Liver (tissue), 9 donors: Measurements from ENCODE around the gene IRGC. TPM values are rescaled to one million over a fixed set of nuclear protein-coding genes. Genes with fewer than 3 reads are reported as not detected.
A peak's percentile ranks its signal among the peaks of the same experiment; 100 is the strongest.

ENCODE experiments used
- DNase-seq: peaks from one replicate; pipeline ENCODE4 v3.0.0-alpha.2; 2017; ENCODE audit warnings: low spot score
- H3K27ac ChIP-seq, 2 donors: one replicate each; pipeline ENCODE4 v1.7.0; 2013; ENCODE audit warnings: inconsistent platforms in 2 of 2, low read length in 2 of 2, control low read depth in 1 of 2, low read depth in 1 of 2, mild to moderate bottlenecking in 1 of 2
- H3K27me3 ChIP-seq, 4 donors: one replicate each; pipeline versions ENCODE4 v1.6.1 to v1.7.0; 2013; ENCODE audit warnings: low read length in 3 of 4, inconsistent platforms in 1 of 4, mild to moderate bottlenecking in 1 of 4, moderate library complexity in 1 of 4; ENCODE audit not compliant: control insufficient read depth in 4 of 4, insufficient read depth in 4 of 4
- H3K36me3 ChIP-seq, 4 donors: one replicate each; pipeline versions ENCODE4 v1.6.1 to v1.7.0; 2013; ENCODE audit warnings: low read length in 3 of 4, mild to moderate bottlenecking in 3 of 4, low read depth in 1 of 4, moderate library complexity in 1 of 4; ENCODE audit not compliant: control insufficient read depth in 4 of 4, insufficient read depth in 3 of 4
- H3K4me1 ChIP-seq, 4 donors: one replicate each; pipeline versions ENCODE4 v1.6.1 to v1.7.0; 2013; ENCODE audit warnings: low read length in 3 of 4, mild to moderate bottlenecking in 3 of 4, moderate library complexity in 1 of 4; ENCODE audit not compliant: control insufficient read depth in 4 of 4, insufficient read depth in 4 of 4
- H3K4me3 ChIP-seq, 3 donors: one replicate each; pipeline versions ENCODE4 v1.6.1 to v1.7.0; 2013; ENCODE audit warnings: low read length in 3 of 3, control low read depth in 1 of 3, low read depth in 1 of 3, mild to moderate bottlenecking in 1 of 3
- H3K9ac ChIP-seq, 2 donors: one replicate each; pipeline ENCODE4 v1.7.0; 2013; ENCODE audit warnings: low read length in 2 of 2, mild to moderate bottlenecking in 2 of 2, moderate library complexity in 2 of 2, control low read depth in 1 of 2, low read depth in 1 of 2
- H3K9me3 ChIP-seq, 4 donors: one replicate each; pipeline versions ENCODE4 v1.6.1 to v1.7.0; 2013; ENCODE audit warnings: low read length in 3 of 4; ENCODE audit not compliant: control insufficient read depth in 4 of 4
- ATF3 ChIP-seq: IDR thresholded peaks from 2 replicates; pipeline ENCODE4 v1.6.1; 2016; ENCODE audit warnings: antibody characterized with exemption
- EGR1 ChIP-seq, 2 donors: IDR thresholded peaks; 2 replicates each; pipeline ENCODE4 v1.6.1; 2016 to 2018; ENCODE audit warnings: antibody characterized with exemption in 2 of 2, low read depth in 2 of 2
- FOXA2 ChIP-seq: IDR thresholded peaks from 2 replicates; pipeline ENCODE4 v1.6.1; 2016; ENCODE audit warnings: antibody characterized with exemption
- GABPA ChIP-seq, 2 donors: IDR thresholded peaks in 1 of 2; conservative IDR thresholded peaks in 1 of 2; 2 replicates each; pipeline ENCODE4 v1.6.1; 2016; ENCODE audit warnings: antibody characterized with exemption in 2 of 2, mild to moderate bottlenecking in 1 of 2, moderate library complexity in 1 of 2
- HNF4A ChIP-seq, 2 donors: conservative IDR thresholded peaks; 2 replicates each; pipeline ENCODE4 v1.6.1; 2016; ENCODE audit warnings: antibody characterized with exemption in 2 of 2, mild to moderate bottlenecking in 2 of 2
- MAX ChIP-seq: IDR thresholded peaks from 2 replicates; pipeline ENCODE4 v1.6.1; 2016; ENCODE audit warnings: antibody characterized with exemption
- NR2F2 ChIP-seq: IDR thresholded peaks from 2 replicates; pipeline ENCODE4 v1.6.1; 2016; ENCODE audit warnings: antibody characterized with exemption
- RAD21 ChIP-seq, 2 donors: IDR thresholded peaks; 2 replicates each; pipeline ENCODE4 v1.6.1; 2016; ENCODE audit warnings: antibody characterized with exemption in 2 of 2, mild to moderate bottlenecking in 2 of 2
- REST ChIP-seq: IDR thresholded peaks from 2 replicates; pipeline ENCODE4 v1.6.1; 2016; ENCODE audit warnings: antibody characterized with exemption, mild to moderate bottlenecking
- RXRA ChIP-seq, 2 donors: IDR thresholded peaks; 2 replicates each; pipeline ENCODE4 v1.6.1; 2017 to 2018; ENCODE audit warnings: antibody characterized with exemption in 2 of 2, mild to moderate bottlenecking in 1 of 2
- TAF1 ChIP-seq: conservative IDR thresholded peaks from 2 replicates; pipeline ENCODE4 v1.6.1; 2016; ENCODE audit warnings: antibody characterized with exemption, mild to moderate bottlenecking
- WGBS: extraction: QIAGEN DNeasy Blood & Tissue Kit; methylation state at CpG from one replicate; pipeline ENCODE4 v1.1.7; 2013; 5-methylcytosine and 5-hydroxymethylcytosine counted together
- polyA plus RNA-seq, 2 donors: library from polyadenylated mRNA; stranded (reverse) in 1 of 2; unstranded in 1 of 2; fragments of 200-250 nt in 1 of 2; fragments of >200 nt in 1 of 2; fragmentation: Nextera tagmentation in 1 of 2; extraction: Ambion mirVana in 1 of 2; gene quantifications; one replicate each; pipeline versions ENCODE4 v1.2.1 to v1.2.3, GENCODE V29; 2013 to 2015
- total RNA-seq, 2 donors: library from RNA; depleted of rRNA; stranded (reverse); fragments of >200 nt; gene quantifications; one replicate each; pipeline ENCODE4 v1.2.3, GENCODE V29; 2014
- TF ChIP-seq, protein P1 (sequence below): IDR thresholded peaks from 2 replicates; pipeline ENCODE4 v1.6.1; 2016; ENCODE audit warnings: antibody characterized with exemption
- TF ChIP-seq, protein P2 (sequence below): fragments of 150-350 bp; IDR thresholded peaks from 2 replicates; pipeline ENCODE4 v1.5.1; 2017; ENCODE audit warnings: improper control_type of control experiment, low read depth, low read length; ENCODE audit not compliant: missing input control
- donor health status: healthy.
- donor health status: healthy.
- donor health status: healthy.
- donor health status: healthy.
- donor health status: healthy.

IRGC gene
- total and polyA plus RNA-seq, 4 donors, result not detected

- H3K4me3 ChIP-seq, result peak overlapping the region; percentile 66 to 75 (median 73)
- H3K9me3 ChIP-seq, result no peaks in the 10 kb centered on the region
- no peaks in the 10 kb centered on the region for H3K27me3 ChIP-seq
- H3K27ac ChIP-seq, result peak overlapping the region; percentile 83 to 100
- TF ChIP-seq GABPA (IDR thresholded peaks at IDR 0.05 in 1 of 2, conservative IDR thresholded peaks at IDR 0.05 in 1 of 2) (no peak), MAX (peak; percentile 61), EGR1 (IDR thresholded peaks at IDR 0.05; ENCODE audit: low read depth in 2 of 2) (peak in 1 of 2 donors; percentile 14)
- peaks cover 0 to 3% (median 0%) of the 10 kb centered on the region in 4 donors for H3K36me3 ChIP-seq
- DNase-seq, result peak; percentile 87
- H3K4me1 ChIP-seq, result peaks cover 5 to 20% (median 11%) of the 10 kb centered on the region in 4 donors
- peak overlapping the region in 1 of 2 donors; percentile 3 for H3K9ac ChIP-seq
- WGBS, result 1% methylated on average over 28 of the region's 28 CpGs
Measured at GRCh38 chr19:43755256-43755801, 39.5 kb downstream of the IRGC start.

DNA sequence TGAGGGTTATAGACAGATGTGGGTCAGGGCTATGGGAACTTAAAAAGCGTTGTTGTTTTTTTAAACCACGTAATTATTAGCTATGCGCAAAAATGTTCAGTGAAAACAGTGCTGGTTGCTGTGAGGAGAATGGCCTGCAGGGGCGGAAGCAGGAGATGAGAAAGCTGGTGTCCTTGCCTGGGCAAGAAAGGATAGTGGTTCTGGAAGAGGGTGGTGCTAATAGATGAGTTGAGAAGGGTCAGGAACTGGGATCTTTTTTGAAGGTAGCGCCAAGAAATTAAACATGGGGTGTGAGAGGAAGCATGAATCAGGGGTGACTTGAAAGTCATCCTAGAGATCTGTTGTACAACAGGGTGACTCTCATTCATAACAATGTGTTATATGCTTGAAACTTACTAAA is 43.6 kb downstream of the IRGC start:
- Histone ChIP-seq H3K4me3 (no peak overlapping the region), H3K27ac (no peak overlapping the region)
- WGBS, result 80% methylated on average over 5 of the region's 5 CpGs

GRCh38 chr19:43760941-43761340 is 45.1 kb downstream of the IRGC start:
- Histone ChIP-seq H3K36me3 (no peaks in the 10 kb centered on the region), H3K27me3 (no peaks in the 10 kb centered on the region), H3K9me3 (no peaks in the 10 kb centered on the region), H3K27ac (no peak overlapping the region), H3K4me1 (no peaks in the 10 kb centered on the region), H3K4me3 (no peak overlapping the region), H3K9ac (no peak overlapping the region)
- DNase-seq, result no peak
- WGBS, result 94% methylated on average over 4 of the region's 4 CpGs
- TF ChIP-seq, protein P1, sequence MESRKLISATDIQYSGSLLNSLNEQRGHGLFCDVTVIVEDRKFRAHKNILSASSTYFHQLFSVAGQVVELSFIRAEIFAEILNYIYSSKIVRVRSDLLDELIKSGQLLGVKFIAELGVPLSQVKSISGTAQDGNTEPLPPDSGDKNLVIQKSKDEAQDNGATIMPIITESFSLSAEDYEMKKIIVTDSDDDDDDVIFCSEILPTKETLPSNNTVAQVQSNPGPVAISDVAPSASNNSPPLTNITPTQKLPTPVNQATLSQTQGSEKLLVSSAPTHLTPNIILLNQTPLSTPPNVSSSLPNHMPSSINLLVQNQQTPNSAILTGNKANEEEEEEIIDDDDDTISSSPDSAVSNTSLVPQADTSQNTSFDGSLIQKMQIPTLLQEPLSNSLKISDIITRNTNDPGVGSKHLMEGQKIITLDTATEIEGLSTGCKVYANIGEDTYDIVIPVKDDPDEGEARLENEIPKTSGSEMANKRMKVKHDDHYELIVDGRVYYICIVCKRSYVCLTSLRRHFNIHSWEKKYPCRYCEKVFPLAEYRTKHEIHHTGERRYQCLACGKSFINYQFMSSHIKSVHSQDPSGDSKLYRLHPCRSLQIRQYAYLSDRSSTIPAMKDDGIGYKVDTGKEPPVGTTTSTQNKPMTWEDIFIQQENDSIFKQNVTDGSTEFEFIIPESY, result no peak
- TF ChIP-seq, protein P2, sequence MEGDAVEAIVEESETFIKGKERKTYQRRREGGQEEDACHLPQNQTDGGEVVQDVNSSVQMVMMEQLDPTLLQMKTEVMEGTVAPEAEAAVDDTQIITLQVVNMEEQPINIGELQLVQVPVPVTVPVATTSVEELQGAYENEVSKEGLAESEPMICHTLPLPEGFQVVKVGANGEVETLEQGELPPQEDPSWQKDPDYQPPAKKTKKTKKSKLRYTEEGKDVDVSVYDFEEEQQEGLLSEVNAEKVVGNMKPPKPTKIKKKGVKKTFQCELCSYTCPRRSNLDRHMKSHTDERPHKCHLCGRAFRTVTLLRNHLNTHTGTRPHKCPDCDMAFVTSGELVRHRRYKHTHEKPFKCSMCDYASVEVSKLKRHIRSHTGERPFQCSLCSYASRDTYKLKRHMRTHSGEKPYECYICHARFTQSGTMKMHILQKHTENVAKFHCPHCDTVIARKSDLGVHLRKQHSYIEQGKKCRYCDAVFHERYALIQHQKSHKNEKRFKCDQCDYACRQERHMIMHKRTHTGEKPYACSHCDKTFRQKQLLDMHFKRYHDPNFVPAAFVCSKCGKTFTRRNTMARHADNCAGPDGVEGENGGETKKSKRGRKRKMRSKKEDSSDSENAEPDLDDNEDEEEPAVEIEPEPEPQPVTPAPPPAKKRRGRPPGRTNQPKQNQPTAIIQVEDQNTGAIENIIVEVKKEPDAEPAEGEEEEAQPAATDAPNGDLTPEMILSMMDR, result no peak
- no peak for TF ChIP-seq NR2F2
- TF ChIP-seq TAF1, result no peak
- no peak for TF ChIP-seq HNF4A (conservative IDR thresholded peaks at IDR 0.05)

More for the DNA sequence above, 43.6 kb downstream of the IRGC start:
- H3K9ac ChIP-seq, result no peak overlapping the region
- H3K27me3 ChIP-seq, result no peaks in the 10 kb centered on the region
- DNase-seq, result no peak
- H3K9me3 ChIP-seq, result no peaks in the 10 kb centered on the region
- peaks cover 0 to 6% (median 3%) of the 10 kb centered on the region in 4 donors for H3K4me1 ChIP-seq
- no peaks in the 10 kb centered on the region for H3K36me3 ChIP-seq
- TF ChIP-seq REST (no peak), RAD21 (IDR thresholded peaks at IDR 0.05) (no peak), ATF3 (no peak), FOXA2 (no peak), RXRA (IDR thresholded peaks at IDR 0.05) (no peak)
